NCI-H510A treated with DMSO at 0.1 percent for 48 hours (cell line): ENCODE data around the gene EIF3D.
A peak's percentile ranks its signal among the peaks of the same experiment; 100 is the strongest.
"Not testable (repeated sequence)": the region's sequence is repeated elsewhere in the genome, so short reads cannot be mapped to it uniquely, and the experiment has no call there.

Experiments used
- DNase-seq: peaks from one replicate; lab custom pipeline; 2025; lab: John Stamatoyannopoulos, UW

The EIF3D gene

GRCh38 chr22:36550701-36551495, 21.9 kb upstream of the EIF3D start:
- no peak for DNase-seq

DNA sequence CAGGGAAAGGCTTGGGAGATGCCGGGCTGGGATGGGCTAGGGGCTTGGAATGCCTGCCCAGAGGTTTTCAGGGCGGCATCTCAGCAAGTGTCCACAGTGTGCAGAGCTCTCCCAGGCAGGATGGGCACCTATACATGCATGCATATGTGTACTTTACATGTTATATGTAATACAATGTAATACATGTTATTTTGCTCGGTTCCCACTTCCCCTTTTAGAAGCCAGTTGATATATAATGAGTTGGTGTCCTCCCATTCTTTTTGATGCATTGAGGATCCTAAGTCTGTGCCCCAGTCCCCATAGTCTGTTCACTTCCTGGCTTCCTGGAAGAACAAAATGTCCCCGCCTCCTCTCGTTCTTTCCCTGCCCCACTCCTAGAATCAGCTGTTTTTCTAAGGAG, 20.1 kb upstream of the EIF3D start:
- no peak for DNase-seq

- DNase-seq = no peak
These were observed 19.6 kb upstream of the EIF3D start for GRCh38 chr22:36548606-36549005.

DNA sequence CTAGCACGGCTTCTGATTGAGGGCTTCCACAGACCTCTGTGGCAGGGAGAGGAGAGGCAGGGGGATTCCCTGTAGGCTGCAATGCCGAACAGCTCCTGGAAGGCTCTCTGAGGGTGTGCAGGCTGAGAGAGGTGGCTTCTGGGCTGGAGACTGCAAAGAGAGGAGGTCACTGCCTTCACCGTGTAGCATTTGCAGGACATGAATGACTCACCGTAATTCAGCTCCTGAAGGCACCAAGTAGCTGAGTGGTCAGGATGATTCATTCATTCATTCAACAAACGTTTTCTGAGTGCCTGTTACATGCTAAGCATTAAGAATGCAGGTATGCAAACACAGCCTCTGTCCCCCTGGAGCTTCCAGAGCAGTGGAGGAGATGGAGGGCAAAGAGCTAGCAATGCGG, 18.0 kb upstream of the EIF3D start:
- no peak for DNase-seq

GRCh38 chr22:36546092-36546804, 17.3 kb upstream of the EIF3D start:
- peak; percentile 22 for DNase-seq

GRCh38 chr22:36544107-36544620, 15.2 kb upstream of the EIF3D start:
- no peak for DNase-seq

GRCh38 chr22:36541831-36542411, 13.0 kb upstream of the EIF3D start:
- DNase-seq = no peak

DNA sequence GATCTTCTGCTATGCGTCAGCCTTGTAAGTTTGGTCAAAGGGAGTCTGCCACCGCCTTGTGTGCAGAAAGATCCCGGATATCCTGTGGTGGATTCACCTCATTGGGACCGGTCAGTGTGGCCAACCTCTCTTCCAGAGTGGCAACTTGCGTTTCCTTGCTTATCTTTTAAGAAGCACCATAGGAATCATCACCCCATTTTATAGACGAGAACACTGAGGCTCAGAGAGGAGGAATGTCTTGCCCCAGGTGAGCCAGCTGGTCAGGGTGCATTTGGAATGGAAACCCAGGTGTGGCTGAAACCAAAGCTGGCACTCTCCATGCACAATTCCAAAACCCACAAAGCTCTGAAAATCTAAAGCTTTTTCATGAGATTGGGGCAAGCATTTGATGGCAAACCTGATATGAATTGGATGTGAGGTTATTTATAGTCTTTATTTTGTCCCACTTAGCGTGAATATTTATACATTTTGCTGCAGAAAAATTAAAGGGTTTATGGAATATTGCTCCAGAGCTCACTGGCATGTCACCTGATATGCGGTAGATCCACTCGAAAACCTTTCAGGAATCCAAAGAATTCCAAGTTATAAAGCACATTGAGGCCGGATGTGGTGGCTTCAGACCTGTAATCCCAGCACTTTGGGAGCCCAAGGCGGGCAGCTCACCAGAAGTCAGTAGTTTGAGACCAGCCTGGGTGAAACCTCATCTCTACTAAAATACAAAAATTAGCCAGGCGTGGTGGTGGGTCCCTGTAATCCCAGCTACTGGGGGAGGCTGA, 12.1 kb upstream of the EIF3D start:
- no peak for DNase-seq

DNA sequence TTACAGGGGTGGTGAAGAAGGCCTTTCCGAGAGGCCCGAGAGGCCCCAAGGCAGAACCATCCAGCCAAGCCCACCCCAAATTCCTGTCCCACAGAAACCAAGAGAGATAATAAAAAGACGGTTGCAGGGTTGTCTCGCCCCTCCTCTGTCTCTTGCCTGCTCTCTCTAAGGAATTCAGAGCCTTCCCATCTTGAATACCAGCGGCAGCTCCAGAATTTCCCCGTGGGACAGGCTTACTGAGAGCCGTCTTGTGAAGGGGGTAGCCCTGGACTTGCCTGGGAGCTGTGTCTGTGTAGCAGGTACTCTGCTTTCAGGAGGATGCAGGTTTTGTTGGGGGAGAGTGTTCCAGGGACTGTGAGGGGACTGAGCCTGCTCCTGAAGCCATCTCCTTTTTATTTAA, 9.6 kb upstream of the EIF3D start:
- DNase-seq = no peak

GRCh38 chr22:36536717-36537116, 7.8 kb upstream of the EIF3D start:
- peak; percentile 58 for DNase-seq

DNA sequence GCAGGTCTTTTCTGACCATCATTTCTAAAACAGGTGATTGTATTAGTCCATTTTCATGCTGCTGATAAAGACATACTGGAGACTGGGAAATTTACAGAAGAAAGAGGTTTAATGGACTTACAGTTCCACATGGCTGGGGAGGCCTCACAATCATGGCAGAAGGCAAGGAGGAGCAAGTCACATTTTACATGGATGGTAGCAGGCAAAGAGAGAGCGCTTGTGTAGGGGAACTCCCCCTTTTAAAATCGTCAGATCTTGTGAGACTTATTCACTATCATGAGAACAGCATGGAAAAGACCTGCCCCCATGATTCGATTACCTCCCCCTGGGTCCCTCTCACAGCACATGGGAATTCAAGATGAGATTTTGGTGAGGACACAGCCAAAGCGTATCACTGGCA, 4.4 kb upstream of the EIF3D start:
- DNase-seq = not testable (repeated sequence)

- no peak for DNase-seq
These were observed 3.5 kb upstream of the EIF3D start for GRCh38 chr22:36532466-36532865.

GRCh38 chr22:36528341-36528740, 625 bp downstream of the EIF3D start:
- no peak for DNase-seq

DNA sequence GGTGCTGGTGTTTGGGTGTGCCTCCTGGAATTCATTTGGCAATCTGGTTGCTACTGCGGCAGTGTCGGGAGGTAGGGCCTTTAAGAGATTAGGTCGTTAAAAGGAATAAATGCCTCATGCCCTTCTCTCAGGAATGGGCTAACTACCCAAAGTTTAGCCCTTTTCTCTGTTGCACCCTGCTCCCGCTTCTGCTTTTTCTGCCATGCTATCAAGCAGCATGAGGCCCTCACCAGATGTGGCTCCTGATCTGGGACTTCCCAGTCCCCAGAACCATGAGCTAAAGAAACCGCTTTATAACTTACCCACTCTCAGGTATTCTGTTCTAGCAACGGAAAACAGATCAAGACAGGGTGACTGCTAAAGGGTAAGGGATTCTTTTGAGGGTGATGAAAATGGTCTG, 6.3 kb downstream of the EIF3D start:
- no peak for DNase-seq

GRCh38 chr22:36520423-36520822, 8.5 kb downstream of the EIF3D start:
- DNase-seq = no peak

DNA sequence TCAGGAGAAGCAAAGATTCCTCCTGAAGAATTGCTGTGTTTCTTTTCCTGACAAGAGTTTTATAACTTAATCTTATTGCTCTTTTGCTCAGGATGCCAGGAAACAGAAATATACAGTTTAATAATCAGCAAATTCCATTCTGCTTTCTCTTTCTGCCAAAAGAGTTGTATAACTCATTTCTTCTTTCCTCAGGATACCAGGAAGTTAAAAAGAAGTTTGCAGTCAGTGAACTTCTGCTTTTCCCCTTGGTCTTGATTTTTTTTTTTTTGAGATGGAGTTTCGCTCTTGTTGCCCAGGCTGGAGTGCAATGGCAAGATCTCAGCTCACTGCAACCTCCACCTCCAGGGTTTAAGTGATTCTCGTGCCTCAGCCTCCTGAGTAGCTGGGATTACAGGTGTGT, 9.1 kb downstream of the EIF3D start:
- DNase-seq = not testable (repeated sequence)

- DNase-seq = no peak
These were observed 14.2 kb downstream of the EIF3D start for GRCh38 chr22:36514766-36515165.

DNA sequence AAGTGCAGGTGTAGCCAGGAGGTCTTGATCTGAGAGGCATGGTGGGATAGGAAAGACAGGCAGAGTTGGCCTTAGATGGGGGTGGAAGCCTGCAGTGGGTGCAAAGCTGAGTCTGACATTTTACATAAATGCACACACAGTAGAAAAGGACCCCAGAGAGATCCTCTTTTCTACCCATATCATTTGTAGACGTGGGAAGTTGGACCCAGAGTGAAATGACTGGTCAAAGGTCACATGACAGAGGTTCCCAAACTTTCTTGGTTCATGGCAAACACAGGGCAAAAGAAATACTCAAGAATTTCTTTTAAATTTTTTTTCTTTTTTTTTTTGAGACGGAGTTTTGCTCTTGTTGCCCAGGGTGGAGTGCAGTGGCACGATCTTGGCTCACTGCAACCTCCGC, 16.0 kb downstream of the EIF3D start:
- no peak for DNase-seq

DNA sequence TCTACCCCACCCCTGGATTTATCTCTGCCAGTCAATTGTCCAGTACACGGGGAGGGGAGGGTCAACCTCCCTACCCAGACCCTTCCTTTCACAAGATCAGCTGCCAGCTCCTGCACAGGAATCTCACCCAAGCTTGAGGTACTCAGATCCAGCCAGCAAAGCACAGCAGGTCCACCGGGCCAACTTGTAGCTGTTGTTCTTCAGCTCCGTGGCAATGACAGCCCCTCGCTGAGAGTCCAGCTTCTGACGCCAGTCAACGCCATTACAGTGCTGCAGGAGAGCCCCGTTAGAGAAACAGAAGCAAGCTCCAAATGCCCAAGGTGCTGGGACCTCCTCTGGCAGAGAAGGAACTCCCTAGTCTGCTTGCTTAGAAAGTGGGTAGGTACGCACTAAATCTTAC, 16.6 kb downstream of the EIF3D start:
- DNase-seq = no peak

DNA sequence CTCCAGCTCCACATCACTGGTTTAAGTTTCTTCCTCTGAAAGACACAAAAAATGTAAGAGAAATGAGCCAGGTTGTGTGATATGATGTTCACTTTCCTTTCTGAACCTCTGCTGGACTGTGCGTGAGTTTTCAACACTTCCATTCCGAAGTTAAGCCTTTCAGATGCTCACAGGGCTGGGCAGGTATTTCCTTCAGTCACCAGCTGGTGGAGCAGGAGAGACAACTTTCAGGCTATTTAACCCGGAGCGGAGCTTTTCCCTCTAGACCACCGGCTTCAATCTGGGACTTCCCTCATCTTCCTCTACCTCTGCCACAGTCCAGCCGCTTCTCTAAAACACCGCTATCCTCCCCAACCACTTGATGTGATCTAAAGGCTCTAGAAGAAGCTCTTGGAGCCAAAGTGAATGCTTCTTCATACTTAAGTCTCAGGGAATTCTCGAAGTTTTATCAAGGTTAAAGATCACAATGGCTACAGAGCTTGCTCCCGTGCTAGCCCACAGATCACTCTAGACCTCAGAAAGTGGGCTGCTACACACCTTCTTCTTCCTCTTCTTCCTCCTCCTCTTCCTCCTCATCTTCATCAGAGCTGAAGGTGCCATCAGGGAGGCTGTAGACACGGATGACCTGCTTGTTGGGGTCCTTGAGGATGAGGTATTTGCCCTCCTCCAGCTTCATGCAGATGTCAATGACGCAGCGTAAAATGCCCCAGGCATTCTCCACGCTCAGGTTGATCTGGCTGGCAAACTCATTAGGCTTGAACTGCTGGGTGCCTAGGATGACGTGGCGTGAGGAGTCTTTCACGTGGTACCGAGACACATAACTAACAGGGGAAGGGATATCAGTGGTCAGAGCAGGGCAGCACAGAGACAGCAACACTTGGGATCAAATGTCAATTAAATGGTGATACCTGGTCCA, 17.7 kb downstream of the EIF3D start:
- peak; percentile 5 for DNase-seq

GRCh38 chr22:36510384-36510783, 18.6 kb downstream of the EIF3D start:
- no peak for DNase-seq
